Frontal cortex (tissue), 4 donors: ENCODE data around the gene HSPE1. TPM values are rescaled to one million over a fixed set of nuclear protein-coding genes. Genes with fewer than 3 reads are reported as not detected.
"Not testable (repeated sequence)": the region's sequence is repeated elsewhere in the genome, so short reads cannot be mapped to it uniquely, and the experiment has no call there.

ENCODE experiments used
- DNase-seq, 2 donors: peaks; one replicate each; pipeline ENCODE4 v3.0.0; 2012; ENCODE audit warnings: low spot score in 2 of 2
- FAIRE-seq: peaks from 2 replicates; lab custom pipeline; 2012; peaks lifted over from hg19 to GRCh38; lab: Jason Lieb, UNC
- total RNA-seq: library from RNA; depleted of rRNA; stranded (reverse); fragments of >200 nt; gene quantifications from one replicate; pipeline ENCODE4 v1.2.3, GENCODE V29; 2014
- donor health status: control.
- donor health status: control.
- donor health status: control.

The HSPE1 gene
- 62.8 TPM for total RNA-seq

GRCh38 chr2:197499594-197500502 is at the start of gene HSPE1, which contains the start of gene HSPD1:
HSPE1 (plus strand) TSS chr2:197500379; CDS start chr2:197500437, 58 bp downstream.
HSPD1 (minus strand) TSS chr2:197499840; CDS start chr2:197498848, 992 bp downstream.
- DNase-seq (peak; percentile 95 to 97), FAIRE-seq (peak; percentile 39)

DNA sequence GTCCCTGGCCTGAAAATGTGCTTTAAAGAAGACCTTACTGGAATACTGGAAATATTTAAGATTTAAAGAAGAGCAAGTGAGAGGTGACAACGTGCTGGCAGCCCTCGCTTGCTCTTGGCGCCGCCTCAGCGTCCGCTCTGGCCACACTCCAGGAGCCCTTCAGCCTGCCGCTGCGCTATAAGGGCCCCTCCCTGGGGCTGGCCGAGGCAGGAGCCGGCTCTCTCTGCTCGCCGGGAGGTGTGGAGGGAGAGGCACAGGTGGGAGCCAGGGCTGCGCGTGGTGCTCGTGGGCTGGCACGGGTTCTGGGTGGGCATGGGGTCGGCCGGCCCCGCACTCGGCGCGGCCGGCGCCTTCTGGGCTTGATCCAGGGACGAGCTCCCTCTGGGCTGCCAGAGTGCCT is 49.7 kb upstream of the HSPE1 start:
- FAIRE-seq (no peak), DNase-seq (no peak)

- DNase-seq, FAIRE-seq: not testable (repeated sequence)
Measured at GRCh38 chr2:197450935-197451358, 49.2 kb upstream of the HSPE1 start.

DNA sequence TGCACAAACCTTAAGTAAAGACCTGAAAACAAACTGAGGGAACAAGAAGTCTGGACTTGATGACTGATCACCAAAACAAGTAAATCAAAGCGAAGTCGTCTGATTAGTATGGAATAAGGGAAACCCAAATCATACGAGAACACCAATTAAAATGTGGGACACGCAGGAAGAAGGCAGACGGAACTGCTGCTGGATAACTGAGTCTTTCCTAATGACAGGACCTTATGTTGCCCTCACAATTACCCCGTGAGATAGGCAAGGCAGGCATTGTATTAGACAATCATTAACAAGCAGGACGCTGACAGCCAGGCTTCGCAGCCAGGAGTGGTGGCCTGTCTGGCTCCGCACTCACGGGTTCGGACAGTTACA is 47.4 kb upstream of the HSPE1 start:
- DNase-seq (no peak), FAIRE-seq (no peak)

GRCh38 chr2:197453123-197453913 is 46.9 kb upstream of the HSPE1 start, which contains the start of gene COQ10B:
COQ10B (plus strand) TSS chr2:197453552; CDS start chr2:197453561, 9 bp downstream.
- FAIRE-seq, result peak; percentile 83

GRCh38 chr2:197453914-197454398 is 46.2 kb upstream of the HSPE1 start:
- DNase-seq (no peak), FAIRE-seq (no peak)

More at GRCh38 chr2:197453123-197453913, 46.9 kb upstream of the HSPE1 start, which contains the start of gene COQ10B:
- peak; percentile 93 to 95 for DNase-seq

DNA sequence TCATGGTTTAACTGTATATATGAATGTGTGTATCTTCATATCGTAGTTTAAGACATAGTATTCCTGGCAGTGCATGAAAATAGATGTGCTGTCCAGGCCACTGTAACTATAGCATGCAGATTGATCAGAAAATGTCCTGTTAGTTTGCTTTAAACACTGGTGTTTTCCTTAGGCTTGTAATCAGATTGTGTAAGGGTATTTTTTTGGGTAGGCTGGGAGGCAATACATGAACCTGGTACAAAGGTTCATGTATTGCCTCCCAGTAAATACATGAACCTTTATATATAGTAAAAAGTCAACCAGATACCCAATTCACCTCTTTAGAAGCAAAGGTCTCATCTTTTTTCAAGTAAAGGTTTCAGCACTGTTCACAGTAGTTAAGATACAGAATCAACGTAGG is 45.3 kb upstream of the HSPE1 start:
- DNase-seq (no peak), FAIRE-seq (no peak)

DNA sequence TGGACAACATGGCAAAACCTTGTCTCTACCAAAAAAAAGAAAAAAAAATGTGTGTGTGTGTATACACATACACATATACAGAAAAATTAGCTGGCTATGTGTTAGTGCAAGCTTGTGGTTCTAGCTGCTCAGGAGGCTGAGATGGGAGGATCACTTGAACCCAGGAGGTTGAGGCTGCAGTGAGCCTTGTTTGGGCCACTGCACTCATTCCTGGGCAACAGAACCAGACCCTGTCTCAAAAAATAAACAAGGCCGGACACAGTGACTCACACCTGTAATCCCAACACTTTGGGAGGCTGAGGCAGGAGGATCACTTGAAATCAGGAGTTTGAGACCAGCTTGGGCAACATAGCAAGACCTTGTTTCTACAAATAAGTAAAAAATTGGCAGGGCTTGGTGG is 44.8 kb upstream of the HSPE1 start:
- DNase-seq (no peak), FAIRE-seq (no peak)

DNA sequence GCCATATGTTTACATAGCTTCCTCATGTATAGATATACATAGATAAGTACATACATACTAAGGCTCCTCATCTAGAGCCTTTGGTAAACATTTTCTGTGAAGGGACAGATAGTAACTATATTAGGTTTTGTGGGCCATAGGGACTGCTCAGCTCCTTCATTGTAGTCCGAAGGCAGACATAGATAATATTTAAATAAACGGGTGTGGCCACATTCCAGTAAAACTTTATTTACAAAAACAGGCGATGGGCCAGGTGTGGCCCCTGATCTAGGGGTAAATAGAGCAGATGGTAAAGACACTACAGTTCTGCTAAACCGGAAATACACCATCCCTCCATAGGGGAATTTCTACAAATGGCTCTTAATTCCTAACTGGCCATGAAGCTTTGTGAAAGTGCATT is 39.5 kb upstream of the HSPE1 start:
- DNase-seq, result no peak
- no peak for FAIRE-seq

GRCh38 chr2:197461057-197461456 is 39.1 kb upstream of the HSPE1 start:
- FAIRE-seq (no peak), DNase-seq (no peak)

DNA sequence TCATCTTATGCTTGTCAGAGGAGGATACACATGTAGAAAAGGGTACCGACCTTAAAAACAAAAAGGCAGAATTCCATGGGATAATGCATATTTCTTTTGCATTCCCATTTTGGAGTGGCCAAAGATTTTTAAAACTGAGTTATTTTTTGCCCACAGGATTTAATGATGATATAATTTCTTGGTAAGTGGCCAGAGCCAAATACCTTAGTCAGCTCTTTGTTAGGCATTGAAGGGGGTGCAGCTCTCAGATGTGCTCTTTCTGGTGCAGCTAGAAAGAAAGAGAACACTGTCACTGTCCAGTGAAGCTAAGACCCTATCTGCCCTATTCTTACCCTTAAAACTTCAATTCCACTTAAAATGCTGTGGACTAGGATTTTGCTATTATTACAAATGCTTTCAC is 36.0 kb upstream of the HSPE1 start:
- DNase-seq (no peak), FAIRE-seq (no peak)

GRCh38 chr2:197472166-197472565 is 28.0 kb upstream of the HSPE1 start:
- no peak for FAIRE-seq

GRCh38 chr2:197477797-197478196 is 22.4 kb upstream of the HSPE1 start:
- DNase-seq, result no peak
- FAIRE-seq, result no peak

More at GRCh38 chr2:197472166-197472565, 28.0 kb upstream of the HSPE1 start:
- no peak for DNase-seq

DNA sequence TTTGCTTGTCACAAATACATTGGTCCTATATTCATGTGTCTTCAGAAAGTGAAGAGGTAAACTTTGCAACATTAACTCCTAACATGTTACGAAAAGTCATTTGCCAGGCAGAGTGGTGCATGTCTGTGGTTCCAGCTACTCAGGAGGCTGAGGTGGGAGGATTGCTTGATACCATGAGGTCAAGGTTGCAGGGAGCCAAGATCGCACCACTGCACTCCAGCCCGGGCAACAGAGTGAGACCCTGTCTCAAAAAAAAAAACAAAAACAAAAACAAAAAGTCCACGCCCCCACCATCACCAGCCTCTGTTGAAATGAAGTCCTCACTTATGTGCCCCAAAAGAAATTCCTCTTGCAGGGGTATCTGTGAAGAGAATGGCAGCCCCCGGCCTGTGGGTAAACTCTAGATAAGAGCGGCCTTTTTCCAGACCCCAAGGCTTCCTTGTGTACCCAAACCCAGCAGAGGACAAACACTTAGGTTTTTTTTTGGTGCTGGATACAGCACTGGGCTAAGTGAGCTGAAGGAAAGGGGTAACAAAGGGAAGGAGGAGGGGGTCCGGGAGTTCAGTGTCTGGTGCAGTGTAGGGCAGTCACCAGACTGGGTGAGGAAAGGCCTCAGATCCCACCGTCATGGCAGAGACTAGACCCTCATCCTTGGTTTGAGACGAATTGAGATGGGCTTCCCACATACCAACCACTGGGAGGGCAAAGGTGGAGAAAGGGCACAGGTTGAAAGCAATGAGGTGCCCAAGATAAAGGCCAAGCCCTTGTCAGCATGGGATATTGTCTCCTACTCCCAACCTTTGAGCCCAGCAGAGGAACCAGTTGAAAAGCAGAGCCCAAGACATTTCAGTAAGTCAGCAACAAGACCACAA is 19.8 kb upstream of the HSPE1 start:
- DNase-seq (no peak), FAIRE-seq (no peak)

DNA sequence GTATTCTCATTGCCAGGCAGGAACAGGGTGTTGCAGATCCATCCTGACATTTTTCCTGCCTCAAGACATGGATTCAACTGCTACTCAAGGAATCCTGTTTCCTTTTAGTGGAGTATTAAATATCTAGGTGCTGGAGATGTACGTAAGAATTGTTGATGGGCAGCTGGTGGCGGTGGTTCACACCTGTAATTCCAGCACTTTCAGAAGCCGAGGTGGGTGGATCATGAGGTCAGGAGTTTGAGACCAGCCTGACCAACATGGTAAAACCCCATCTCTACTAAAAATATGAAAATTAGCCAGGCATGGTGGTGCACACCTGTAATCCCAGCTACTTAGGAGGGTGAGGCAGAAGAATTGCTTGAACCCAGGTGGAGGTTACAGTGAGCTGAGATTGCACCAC is 15.9 kb upstream of the HSPE1 start:
- not testable (repeated sequence) for FAIRE-seq

GRCh38 chr2:197486175-197486574 is 14.0 kb upstream of the HSPE1 start:
- FAIRE-seq (no peak), DNase-seq (no peak)

More for the DNA sequence above, 15.9 kb upstream of the HSPE1 start:
- not testable (repeated sequence) for DNase-seq

- DNase-seq, result no peak
- FAIRE-seq, result no peak
Measured at GRCh38 chr2:197487385-197487784, 12.8 kb upstream of the HSPE1 start.

- DNase-seq, result no peak
- no peak for FAIRE-seq
Measured at GRCh38 chr2:197495433-197496134, 4.6 kb upstream of the HSPE1 start.

GRCh38 chr2:197496695-197497094 is 3.5 kb upstream of the HSPE1 start:
- no peak for FAIRE-seq
- DNase-seq, result no peak
